HEK293 (cell line): Measurements from ENCODE around the gene HNRNPM.

ENCODE experiments used
- CTCF ChIA-PET: fragments of 350-600 bp; formaldehyde crosslinking; extraction: SDS; loops from one replicate; lab custom pipeline; 2021; ENCODE audit warnings: antibody characterized with exemption; lab: Yijun Ruan, JAX
- POLR2A ChIA-PET: fragments of 300-600 bp; formaldehyde crosslinking; extraction: SDS; loops from one replicate; lab custom pipeline; 2020; ENCODE audit warnings: antibody characterized with exemption, inconsistent platforms; lab: Yijun Ruan, JAX
- H3K27ac ChIP-seq: fragments of 200-500 bp; sonication (Bioruptor generic); 2 replicates; pipeline ENCODE4 v1.5.1; 2014; ENCODE audit warnings: low read depth, low read length, control low read depth, inconsistent platforms; ENCODE audit errors: extremely low read depth
- H3K36me3 ChIP-seq, 2 experiments: fragments of 200-500 bp in 1 of 2; sonication (Bioruptor generic) in 1 of 2; 1 replicate in 1 of 2; 2 replicates in 1 of 2; pipeline ENCODE4 v1.5.1; 2014 to 2017; ENCODE audit warnings: inconsistent platforms in 2 of 2, low read length in 2 of 2; ENCODE audit not compliant: control insufficient read depth in 2 of 2, insufficient read depth in 1 of 2
- H3K4me1 ChIP-seq: fragments of 200-500 bp; sonication (Bioruptor generic); 2 replicates; pipeline ENCODE4 v1.5.1; 2014; ENCODE audit warnings: mild to moderate bottlenecking, low read length, inconsistent platforms; ENCODE audit not compliant: control insufficient read depth, insufficient read depth
- H3K4me3 ChIP-seq: 2 replicates; pipeline ENCODE4 v1.5.1; 2011; ENCODE audit warnings: low read depth, mild to moderate bottlenecking, control low read depth, low read length, moderate library complexity
- H3K9me3 ChIP-seq: fragments of 200-500 bp; sonication (Bioruptor generic); 2 replicates; pipeline ENCODE4 v1.5.1; 2014; ENCODE audit warnings: low read depth, low read length, inconsistent platforms; ENCODE audit not compliant: control insufficient read depth, insufficient read depth
- EGR2 ChIP-seq: fragments of 450-650 bp; formaldehyde crosslinking; IDR thresholded peaks from 2 replicates; pipeline ENCODE4 v1.5.1; 2016; ENCODE audit warnings: low read depth, missing biosample characterization, missing genetic modification characterization
- KLF1 ChIP-seq: fragments of 450-650 bp; formaldehyde crosslinking; IDR thresholded peaks from 2 replicates; pipeline ENCODE4 v1.5.1; 2016; ENCODE audit warnings: missing biosample characterization, missing genetic modification characterization
- KLF7 ChIP-seq: fragments of 450-650 bp; formaldehyde crosslinking; IDR thresholded peaks from 2 replicates; pipeline ENCODE4 v1.5.1; 2016; ENCODE audit warnings: missing biosample characterization, missing genetic modification characterization, borderline replicate concordance
- KLF9 ChIP-seq: fragments of 450-650 bp; formaldehyde crosslinking; IDR thresholded peaks from 2 replicates; pipeline ENCODE4 v1.5.1; 2016; ENCODE audit warnings: missing biosample characterization, missing genetic modification characterization, low read depth
- PATZ1 ChIP-seq: fragments of 450-650 bp; formaldehyde crosslinking; IDR thresholded peaks from 2 replicates; pipeline ENCODE4 v1.5.1; 2016; ENCODE audit warnings: missing biosample characterization, missing genetic modification characterization
- PRDM1 ChIP-seq: fragments of 450-650 bp; formaldehyde crosslinking; IDR thresholded peaks from 2 replicates; pipeline ENCODE4; 2016; ENCODE audit warnings: missing biosample characterization, missing genetic modification characterization
- PRDM4 ChIP-seq: fragments of 450-650 bp; formaldehyde crosslinking; IDR thresholded peaks from 2 replicates; pipeline ENCODE4 v1.5.1; 2017; ENCODE audit warnings: missing biosample characterization, missing genetic modification characterization
- YY1 ChIP-seq: fragments of 450-650 bp; formaldehyde crosslinking; IDR thresholded peaks from 2 replicates; pipeline ENCODE4 v1.5.1; 2018; ENCODE audit warnings: missing biosample characterization, missing genetic modification characterization
- ZBTB20 ChIP-seq: fragments of 450-650 bp; formaldehyde crosslinking; IDR thresholded peaks from 2 replicates; pipeline ENCODE4 v1.5.1; 2016; ENCODE audit warnings: missing biosample characterization, missing genetic modification characterization
- ZFP37 ChIP-seq: fragments of 450-650 bp; formaldehyde crosslinking; IDR thresholded peaks from 2 replicates; pipeline ENCODE4 v1.5.1; 2016; ENCODE audit warnings: missing biosample characterization, missing genetic modification characterization
- ZNF121 ChIP-seq: fragments of 450-650 bp; formaldehyde crosslinking; IDR thresholded peaks from 2 replicates; pipeline ENCODE4 v1.5.1; 2016; ENCODE audit warnings: missing biosample characterization, missing genetic modification characterization
- ZNF221 ChIP-seq: fragments of 450-650 bp; formaldehyde crosslinking; IDR thresholded peaks from 2 replicates; pipeline ENCODE4 v1.5.1; 2017; ENCODE audit warnings: missing biosample characterization, missing genetic modification characterization, borderline replicate concordance
- ZNF391 ChIP-seq: fragments of 450-650 bp; formaldehyde crosslinking; IDR thresholded peaks from 2 replicates; pipeline ENCODE4 v1.5.1; 2016; ENCODE audit warnings: low read depth, missing biosample characterization, missing genetic modification characterization, borderline replicate concordance
- ZNF449 ChIP-seq: fragments of 450-650 bp; formaldehyde crosslinking; IDR thresholded peaks from 2 replicates; pipeline ENCODE4 v1.5.1; 2017; ENCODE audit warnings: missing biosample characterization, mild to moderate bottlenecking, missing genetic modification characterization, moderate library complexity
- ZNF488 ChIP-seq: fragments of 450-650 bp; formaldehyde crosslinking; IDR thresholded peaks from 2 replicates; pipeline ENCODE4 v1.5.1; 2016; ENCODE audit warnings: missing biosample characterization, missing genetic modification characterization
- ZNF530 ChIP-seq: fragments of 450-650 bp; formaldehyde crosslinking; IDR thresholded peaks from 2 replicates; pipeline ENCODE4 v1.5.1; 2016; ENCODE audit warnings: low read depth, missing biosample characterization, missing genetic modification characterization
- ZNF585B ChIP-seq: fragments of 450-650 bp; formaldehyde crosslinking; IDR thresholded peaks from 2 replicates; pipeline ENCODE4 v1.5.1; 2016; ENCODE audit warnings: missing biosample characterization, missing genetic modification characterization
- ZNF624 ChIP-seq: fragments of 450-650 bp; formaldehyde crosslinking; IDR thresholded peaks from 2 replicates; pipeline ENCODE4 v1.5.1; 2017; ENCODE audit warnings: missing biosample characterization, missing genetic modification characterization
- ZNF76 ChIP-seq: fragments of 450-650 bp; formaldehyde crosslinking; IDR thresholded peaks from 2 replicates; pipeline ENCODE4; 2016; ENCODE audit warnings: low read depth, missing biosample characterization, missing genetic modification characterization, borderline replicate concordance
- ZNF792 ChIP-seq: fragments of 450-650 bp; formaldehyde crosslinking; IDR thresholded peaks from 2 replicates; pipeline ENCODE4 v1.5.1; 2016; ENCODE audit warnings: missing biosample characterization, missing genetic modification characterization
- ZNF843 ChIP-seq: fragments of 450-650 bp; formaldehyde crosslinking; IDR thresholded peaks from 2 replicates; pipeline ENCODE4 v1.5.1; 2016; ENCODE audit warnings: missing biosample characterization, missing genetic modification characterization
- ZSCAN18 ChIP-seq: fragments of 450-650 bp; formaldehyde crosslinking; IDR thresholded peaks from 2 replicates; pipeline ENCODE4 v1.5.1; 2016; ENCODE audit warnings: missing biosample characterization, missing genetic modification characterization

Gene HNRNPM

GRCh38 chr19:8532225-8532624 lies 87.5 kb downstream of the HNRNPM start:
- Histone ChIP-seq H3K9me3 (no peaks in the 10 kb centered on the region), H3K27ac (no peak overlapping the region), H3K4me3 (no peak overlapping the region), H3K4me1 (no peaks in the 10 kb centered on the region), H3K36me3 (no peaks in the 10 kb centered on the region)
- ChIA-PET POLR2A (no interaction called here), CTCF (interaction anchor here (0.7 kb wide), 1 partner anchor 263 kb away, joined by 3 read pairs; no protein-coding TSS in a partner anchor)
- no peak for TF ChIP-seq ZNF530 (tag by site-specific recombination)
- no peak for TF ChIP-seq ZFP37
- no peak for TF ChIP-seq KLF9 (tag by site-specific recombination)
- TF ChIP-seq PRDM1 = no peak

GRCh38 chr19:8536282-8536681 lies 91.5 kb downstream of the HNRNPM start:
- Histone ChIP-seq H3K4me1 (no peaks in the 10 kb centered on the region), H3K4me3 (no peak overlapping the region), H3K36me3 (no peaks in the 10 kb centered on the region), H3K9me3 (no peaks in the 10 kb centered on the region)
- POLR2A ChIA-PET = no interaction called here
- no peak for TF ChIP-seq ZNF449
- no peak for TF ChIP-seq ZNF121
- no peak for TF ChIP-seq ZSCAN18
- TF ChIP-seq ZBTB20 = no peak
- no peak for TF ChIP-seq EGR2 (tag by site-specific recombination)
- no peak for TF ChIP-seq YY1 (tag by site-specific recombination)
- no peak for TF ChIP-seq KLF1 (tag by site-specific recombination)
- TF ChIP-seq ZNF585B (tag by site-specific recombination) = no peak
- TF ChIP-seq ZNF624 (tag by site-specific recombination) = no peak
- no peak for TF ChIP-seq ZNF221 (tag by site-specific recombination)
- no peak for TF ChIP-seq KLF7 (tag by site-specific recombination)
- no peak for TF ChIP-seq ZNF488 (tag by site-specific recombination)
- no peak for TF ChIP-seq PATZ1 (tag by site-specific recombination)
- TF ChIP-seq ZNF391 = no peak
- no peak for TF ChIP-seq ZNF843 (tag by site-specific recombination)
- TF ChIP-seq PRDM4 (tag by site-specific recombination) = no peak
- no peak for TF ChIP-seq ZNF792 (tag by site-specific recombination)
- TF ChIP-seq ZNF76 = no peak
- TF ChIP-seq, all 188 proteins: peak for 0
- CTCF ChIA-PET = no interaction called here
- H3K27ac ChIP-seq = no peak overlapping the region
